Testis (tissue), 3 donors: Measurements from ENCODE around the gene DEF6. TPM values are rescaled to one million over a fixed set of nuclear protein-coding genes. Genes with fewer than 3 reads are reported as not detected.

Experiments used
- DNase-seq: peaks from one replicate; pipeline ENCODE4 v3.0.0-alpha.2; 2019
- H3K27ac ChIP-seq, 2 donors: fragments of 200-600 bp; sonication (generic); one replicate each; pipeline ENCODE4 v1.5.1; 2019
- H3K27me3 ChIP-seq: fragments of 200-600 bp; sonication (generic); one replicate; pipeline ENCODE4 v1.5.1; 2019
- H3K36me3 ChIP-seq: fragments of 200-600 bp; sonication (generic); one replicate; pipeline ENCODE4 v1.5.1; 2017; ENCODE audit warnings: low read depth; ENCODE audit errors: missing control alignments
- H3K4me1 ChIP-seq: fragments of 200-600 bp; sonication (generic); one replicate; pipeline ENCODE4 v1.5.1; 2019
- H3K4me3 ChIP-seq, 2 donors: fragments of 200-600 bp; sonication (generic); one replicate each; pipeline ENCODE4 v1.5.1; 2017 to 2019
- H3K9me3 ChIP-seq: fragments of 200-600 bp; sonication (generic); one replicate; pipeline ENCODE4 v1.5.1; 2017
- CTCF ChIP-seq, 3 experiments: fragments of 450-650 bp in 2 of 3; fragments of 200-600 bp in 1 of 3; sonication (generic) in 1 of 3; IDR thresholded peaks; one replicate each; pipeline ENCODE4 v1.5.1; 2016 to 2019; ENCODE audit warnings: antibody characterized with exemption in 3 of 3, mild to moderate bottlenecking in 2 of 3, moderate library complexity in 1 of 3
- POLR2A ChIP-seq: fragments of 450-650 bp; IDR thresholded peaks from one replicate; pipeline ENCODE4 v1.6.1; 2017; ENCODE audit warnings: antibody characterized with exemption, mild to moderate bottlenecking, moderate library complexity
- WGBS, 2 donors: methylation state at CpG; one replicate each; pipeline ENCODE4 v1.1.5; 2018; 5-methylcytosine and 5-hydroxymethylcytosine counted together
- intact Hi-C: fragments of 100-400 bp; cut with DNase I; formaldehyde crosslinking; loops from one replicate; pipeline ENCODE4 v1.15.1; 2023; ENCODE audit warnings: low total_unique reads
- polyA plus RNA-seq: library from polyadenylated mRNA; stranded (reverse); fragments of 350-450 nt; fragmentation: Illumina TruSeq; extraction: RNeasy Lipid Tissue Mini Kit (QIAGEN cat#74804); gene quantifications from one replicate; pipeline ENCODE4 v1.2.3, GENCODE V29; 2014; ENCODE audit warnings: low read depth, low replicate concordance; ENCODE audit not compliant: insufficient read depth
- total RNA-seq, 2 donors: library from RNA; depleted of rRNA; stranded (reverse); fragments of >200 nt; gene quantifications; one replicate each; pipeline ENCODE4 v1.2.3, GENCODE V29; 2016

The DEF6 gene
- total and polyA plus RNA-seq, 3 donors from 2014 or later = 13.1 to 29.5 (median 20.9) TPM

DNA sequence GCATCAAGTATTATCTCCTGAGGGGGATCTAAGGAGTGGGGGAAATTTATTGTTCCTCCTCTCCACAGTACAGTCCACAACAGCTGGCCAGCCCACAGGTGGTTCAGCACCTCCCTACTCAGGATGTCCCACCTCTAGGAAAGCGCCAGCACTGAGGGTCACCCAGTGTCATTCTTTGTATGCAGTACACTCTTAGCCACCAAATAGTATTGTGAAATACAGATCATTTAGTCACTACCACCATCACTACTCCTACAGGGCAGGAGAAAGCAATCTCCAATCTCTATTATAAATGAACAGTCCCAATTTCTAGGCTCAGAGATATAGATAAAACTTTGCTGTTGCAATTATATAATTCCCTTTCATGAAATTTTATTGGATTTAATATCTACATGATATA is 44.4 kb upstream of the DEF6 start:
- WGBS, 2 donors = 63 to 64% methylated on average over 1 of the region's 1 CpG
- no peaks in the 10 kb centered on the region for H3K36me3 ChIP-seq
- H3K4me1 ChIP-seq = peaks cover 21% of the 10 kb centered on the region
- H3K9me3 ChIP-seq = no peaks in the 10 kb centered on the region
- intact Hi-C loops = no loop called here
- TF ChIP-seq CTCF (IDR thresholded peaks at IDR 0.05) = no peak
- no peak for TF ChIP-seq POLR2A
- H3K27me3 ChIP-seq = no peaks in the 10 kb centered on the region
- no peak overlapping the region for H3K4me3 ChIP-seq
- no peak for DNase-seq
- H3K27ac ChIP-seq = no peak overlapping the region

- Histone ChIP-seq H3K36me3 (no peaks in the 10 kb centered on the region), H3K9me3 (no peaks in the 10 kb centered on the region), H3K27me3 (no peaks in the 10 kb centered on the region), H3K27ac (peak overlapping the region; percentile 92 to 96), H3K4me3 (peak overlapping the region; percentile 76 to 94), H3K4me1 (peaks cover 20% of the 10 kb centered on the region)
- TF ChIP-seq CTCF (IDR thresholded peaks at IDR 0.05) = no peak
- TF ChIP-seq POLR2A = no peak
- no peak for DNase-seq
- WGBS, 2 donors = 17 to 22% methylated on average over 7 of the region's 7 CpGs
- intact Hi-C loops = no loop called here
These were observed 39.3 kb upstream of the DEF6 start for GRCh38 chr6:35258336-35258735.

GRCh38 chr6:35258858-35259193 is 38.8 kb upstream of the DEF6 start:
- Histone ChIP-seq H3K4me3 (peak overlapping the region; percentile 76 to 94), H3K4me1 (peaks cover 20% of the 10 kb centered on the region), H3K9me3 (no peaks in the 10 kb centered on the region), H3K27me3 (no peaks in the 10 kb centered on the region), H3K27ac (peak overlapping the region; percentile 92 to 96), H3K36me3 (no peaks in the 10 kb centered on the region)
- TF ChIP-seq POLR2A = no peak
- TF ChIP-seq CTCF (IDR thresholded peaks at IDR 0.05) = no peak
- DNase-seq = peak; percentile 65
- intact Hi-C loops = no loop called here
- WGBS, 2 donors = 1% methylated on average over 11 to 20 of the region's 20 CpGs

GRCh38 chr6:35259194-35259947 is 38.2 kb upstream of the DEF6 start, which contains the start of gene ZNF76:
TSS of gene ZNF76 (plus strand) at chr6:35259735. CDS start at chr6:35281152, 21,417 bp downstream.
- H3K4me1 ChIP-seq = peaks cover 20% of the 10 kb centered on the region
- peak within 1 kb of the TSS; percentile 76 to 94 for H3K4me3 ChIP-seq
- no peaks in the 10 kb centered on the region for H3K36me3 ChIP-seq
- WGBS, 2 donors = 1% methylated on average over 57 of the region's 82 CpGs; no CpG with 5 or more reads in 1 of the 2 donors
- peak within 1 kb of the TSS; percentile 92 to 96 for H3K27ac ChIP-seq
- no peaks in the 10 kb centered on the region for H3K9me3 ChIP-seq
- no peaks in the 10 kb centered on the region for H3K27me3 ChIP-seq
- intact Hi-C loops = no loop called here
- DNase-seq = peak; percentile 99
- TF ChIP-seq POLR2A (peak; percentile 8), CTCF (IDR thresholded peaks at IDR 0.05) (peak in 2 of 3 experiments; percentile 44 to 74)
